PC-3 (cell line): ENCODE results near the gene SYMPK. TPM values are rescaled to one million over a fixed set of nuclear protein-coding genes. Genes with fewer than 3 reads are reported as not detected.

ENCODE experiments used
- ATAC-seq: fragments of 200-7000 bp; cut with Tn5 transposase; 2 replicates; pipeline ENCODE4 v1.9.1; 2020; ENCODE audit warnings: mild to moderate bottlenecking, moderate library complexity
- BruUV-seq: library from RNA; stranded (reverse); fragments of 400-500 nt; replicated peaks from 2 replicates; lab custom pipeline; 2021; lab: Mats Ljungman, UMichigan
- CTCF ChIA-PET: fragments of 300-600 bp; sonication (Branson Sonifier 250); formaldehyde crosslinking; loops from one replicate; lab custom pipeline; 2022; ENCODE audit warnings: antibody characterized with exemption; lab: Charles Lee
- POLR2A ChIA-PET: fragments of 300-600 bp; sonication (Branson Sonifier 250); formaldehyde crosslinking; loops from one replicate; lab custom pipeline; 2022; ENCODE audit warnings: antibody characterized with exemption; ENCODE audit not compliant: unreplicated experiment; lab: Charles Lee
- DNase-seq: peaks from one replicate; pipeline ENCODE4 v3.0.0-alpha.2; 2015
- H2AFZ ChIP-seq: fragments of 300-600 bp; sonication (generic); 2 replicates; pipeline ENCODE4 v1.6.0; 2016; ENCODE audit warnings: antibody characterized with exemption, low read length
- H3F3A ChIP-seq: fragments of 300-600 bp; sonication (generic); one replicate; pipeline ENCODE4 v1.6.0; 2017; ENCODE audit warnings: antibody characterized with exemption, low read length, control low read depth, mild to moderate bottlenecking; ENCODE audit not compliant: unreplicated experiment
- H3K27ac ChIP-seq: fragments of 300-600 bp; sonication (generic); 2 replicates; pipeline ENCODE4 v1.5.1; 2016; ENCODE audit warnings: mild to moderate bottlenecking, low read length
- H3K27me3 ChIP-seq: fragments of 300-600 bp; sonication (generic); 2 replicates; pipeline ENCODE4 v1.6.1; 2016; ENCODE audit warnings: low read length, mixed read lengths
- H3K36me3 ChIP-seq: fragments of 300-600 bp; sonication (generic); 2 replicates; pipeline ENCODE4 v1.6.1; 2016; ENCODE audit warnings: low read depth, mixed run types, low read length, mixed read lengths
- H3K4me1 ChIP-seq: fragments of 300-600 bp; sonication (generic); 2 replicates; pipeline ENCODE4 v1.5.1; 2016; ENCODE audit warnings: low read length; ENCODE audit not compliant: insufficient read depth
- H3K4me2 ChIP-seq: fragments of 300-600 bp; sonication (generic); 2 replicates; pipeline ENCODE4 v1.6.0; 2016; ENCODE audit warnings: low read length
- H3K4me3 ChIP-seq: fragments of 300-600 bp; sonication (generic); 2 replicates; pipeline ENCODE4 v1.5.1; 2016; ENCODE audit warnings: mild to moderate bottlenecking, low read length, mixed read lengths
- H3K79me2 ChIP-seq: fragments of 300-600 bp; sonication (generic); 2 replicates; pipeline ENCODE4 v1.6.1; 2017; ENCODE audit warnings: low read length, mixed read lengths
- H3K9ac ChIP-seq: fragments of 300-600 bp; sonication (generic); 2 replicates; pipeline ENCODE4 v1.6.0; 2016; ENCODE audit warnings: mild to moderate bottlenecking, low read length
- H3K9me2 ChIP-seq: fragments of 300-600 bp; sonication (generic); replicated peaks from 2 replicates; pipeline ENCODE4 v1.6.1; 2016; ENCODE audit warnings: mixed run types, low read length, mixed read lengths
- H3K9me3 ChIP-seq: fragments of 300-600 bp; sonication (generic); 2 replicates; pipeline ENCODE4 v1.6.1; 2016; ENCODE audit warnings: low read length, mixed read lengths
- H4K20me1 ChIP-seq: fragments of 300-600 bp; sonication (generic); 2 replicates; pipeline ENCODE4 v1.6.1; 2016; ENCODE audit warnings: low read length, mixed read lengths
- CTCF ChIP-seq: fragments of 300-600 bp; sonication (generic); conservative IDR thresholded peaks from 2 replicates; pipeline ENCODE4 v1.5.1; 2017; ENCODE audit warnings: antibody characterized with exemption, low read depth, mild to moderate bottlenecking, low read length
- EZH2 ChIP-seq: fragments of 300-600 bp; sonication (generic); IDR thresholded peaks from one replicate; pipeline ENCODE4 v1.6.1; 2017; ENCODE audit warnings: antibody characterized with exemption, mild to moderate bottlenecking, low read length; ENCODE audit not compliant: unreplicated experiment
- EZH2phosphoT487 ChIP-seq: fragments of 300-600 bp; sonication (generic); IDR thresholded peaks from 2 replicates; pipeline ENCODE4 v1.6.1; 2018; ENCODE audit warnings: mild to moderate bottlenecking, antibody characterized with exemption, low read length, borderline replicate concordance
- intact Hi-C: fragments of 100-400 bp; cut with micrococcal nuclease; formaldehyde crosslinking; loops from 2 replicates; pipeline ENCODE4 v1.9.0; 2023
- total RNA-seq: library from RNA; depleted of rRNA; stranded (reverse); fragments of >200 nt; gene quantifications from 2 replicates; pipeline ENCODE4 v1.2.3, GENCODE V29; 2014

SYMPK gene
- total RNA-seq, 1 experiment from 2014 or later: 36.6 TPM

- DNase-seq (peak; percentile 11), ATAC-seq (no peak)
- Histone ChIP-seq H3K9ac (no peak overlapping the region), H3K4me3 (no peak overlapping the region), H3K4me1 (no peaks in the 10 kb centered on the region), H3K79me2 (no peaks in the 10 kb centered on the region), H3K9me2 (no peaks in the 10 kb centered on the region), H2AFZ (no peak overlapping the region), H3K27me3 (no peaks in the 10 kb centered on the region), H4K20me1 (no peaks in the 10 kb centered on the region), H3K36me3 (peaks cover 36% of the 10 kb centered on the region), H3K4me2 (no peak overlapping the region), H3F3A (no peaks in the 10 kb centered on the region), H3K27ac (no peak overlapping the region), H3K9me3 (no peaks in the 10 kb centered on the region)
- ChIA-PET CTCF (no interaction called here), POLR2A (no interaction called here)
- TF ChIP-seq EZH2 (no peak), CTCF (peak; percentile 38; the same call in 1 of the 2 replicates)
- intact Hi-C loops: no loop called here
- no TSS peak for BruUV-seq
These were observed 14.0 kb downstream of the SYMPK start for GRCh38 chr19:45848922-45849321.

DNA sequence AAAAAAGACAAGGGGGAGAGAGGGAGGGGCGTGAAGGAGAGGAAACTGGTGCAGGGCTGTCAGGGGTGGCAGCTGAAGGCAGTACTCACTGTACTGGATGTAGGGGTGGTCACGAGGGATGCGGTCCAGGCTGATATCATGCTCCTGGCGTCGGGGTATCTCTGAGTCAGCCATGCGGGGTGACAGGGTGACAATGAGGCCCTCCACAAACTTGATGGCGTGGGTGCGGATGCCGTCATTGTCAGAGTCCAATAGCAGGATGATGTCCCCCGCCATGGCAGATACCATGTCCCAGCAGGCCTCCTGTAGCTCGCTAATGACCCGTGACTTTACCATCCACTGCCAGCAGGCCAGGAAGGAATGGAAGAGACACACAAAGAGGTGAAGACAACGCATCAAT lies 15.3 kb downstream of the SYMPK start:
- Histone ChIP-seq H3K79me2 (no peaks in the 10 kb centered on the region), H3K4me1 (no peaks in the 10 kb centered on the region), H3K9ac (no peak overlapping the region), H3K9me2 (no peaks in the 10 kb centered on the region), H3F3A (no peaks in the 10 kb centered on the region), H4K20me1 (no peaks in the 10 kb centered on the region), H3K4me2 (no peak overlapping the region), H3K27ac (no peak overlapping the region), H3K4me3 (no peak overlapping the region), H3K27me3 (no peaks in the 10 kb centered on the region), H3K9me3 (no peaks in the 10 kb centered on the region), H3K36me3 (peaks cover 36% of the 10 kb centered on the region), H2AFZ (no peak overlapping the region)
- no peak for DNase-seq
- ChIA-PET CTCF (interaction anchor here (0.6 kb wide), 1 partner anchor 369 kb away, joined by 3 read pairs; no protein-coding TSS in a partner anchor), POLR2A (no interaction called here)
- no TSS peak for BruUV-seq
- no peak for ATAC-seq
- intact Hi-C loops: no loop called here
- no peak for TF ChIP-seq CTCF
- TF ChIP-seq EZH2: no peak
- no peak for TF ChIP-seq EZH2phosphoT487

- no peaks in the 10 kb centered on the region for H3K79me2 ChIP-seq
- no peak for DNase-seq
- H3K4me3 ChIP-seq: no peak overlapping the region
- H3K27me3 ChIP-seq: no peaks in the 10 kb centered on the region
- BruUV-seq: no TSS peak
- peaks cover 18% of the 10 kb centered on the region for H3K36me3 ChIP-seq
- H3K4me2 ChIP-seq: no peak overlapping the region
- H3K4me1 ChIP-seq: no peaks in the 10 kb centered on the region
- ChIA-PET CTCF (no interaction called here), POLR2A (no interaction called here)
- no peak overlapping the region for H3K9ac ChIP-seq
- no peaks in the 10 kb centered on the region for H3K9me2 ChIP-seq
- no peaks in the 10 kb centered on the region for H4K20me1 ChIP-seq
- H2AFZ ChIP-seq: no peak overlapping the region
- H3F3A ChIP-seq: no peaks in the 10 kb centered on the region
- ATAC-seq: no peak
- H3K9me3 ChIP-seq: no peaks in the 10 kb centered on the region
- TF ChIP-seq EZH2phosphoT487 (no peak), EZH2 (no peak), CTCF (no peak)
- intact Hi-C loops: no loop called here
- H3K27ac ChIP-seq: no peak overlapping the region
These were observed 20.7 kb downstream of the SYMPK start for GRCh38 chr19:45842198-45842597.
